HEK293T (cell line): ENCODE measurements around the gene GRIN2A.

Experiments used
- ELF4 ChIP-seq: fragments of 450-650 bp; IDR thresholded peaks from 2 replicates; pipeline ENCODE4 v1.6.1; 2017; ENCODE audit warnings: antibody characterized with exemption
- FOXM1 ChIP-seq: fragments of 450-650 bp; IDR thresholded peaks from 2 replicates; pipeline ENCODE4 v1.6.1; 2017; ENCODE audit warnings: mild to moderate bottlenecking, borderline replicate concordance
- HDGF ChIP-seq: fragments of 450-650 bp; IDR thresholded peaks from 2 replicates; pipeline ENCODE4 v1.6.1; 2017; ENCODE audit warnings: antibody characterized with exemption, borderline replicate concordance
- NFRKB ChIP-seq: fragments of 450-650 bp; IDR thresholded peaks from 2 replicates; pipeline ENCODE4 v1.6.1; 2016; ENCODE audit warnings: mild to moderate bottlenecking, moderate library complexity
- SP1 ChIP-seq: fragments of 450-650 bp; IDR thresholded peaks from 2 replicates; pipeline ENCODE4 v1.6.1; 2017
- SUZ12 ChIP-seq: fragments of 450-650 bp; IDR thresholded peaks from 2 replicates; pipeline ENCODE4 v1.6.1; 2016; ENCODE audit warnings: mild to moderate bottlenecking
- TARDBP ChIP-seq: fragments of 450-650 bp; IDR thresholded peaks from 2 replicates; pipeline ENCODE4 v1.6.1; 2016

DNA sequence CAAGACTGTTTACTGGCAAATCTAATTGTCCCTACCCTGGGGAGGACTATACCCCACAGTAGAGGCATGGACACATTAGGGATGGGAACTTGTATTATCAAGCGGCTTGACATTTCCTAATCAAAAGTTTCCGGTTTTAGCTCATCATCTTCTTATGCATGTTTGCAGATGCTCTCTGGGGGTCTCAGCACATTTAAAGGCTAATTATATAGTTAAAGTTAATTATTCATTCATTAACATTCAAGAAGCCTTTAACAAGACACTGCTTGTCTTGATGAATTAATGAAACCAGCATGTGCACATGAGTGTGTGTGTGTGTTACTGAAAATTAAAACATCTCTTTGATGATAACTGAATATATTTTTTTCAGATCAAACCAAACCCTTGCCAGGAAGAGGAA lies 377.1 kb downstream of the GRIN2A start:
- TF ChIP-seq SP1, result no peak
- TF ChIP-seq FOXM1, result no peak
- TF ChIP-seq SUZ12, result no peak
- no peak for TF ChIP-seq ELF4
- no peak for TF ChIP-seq NFRKB
- TF ChIP-seq TARDBP, result no peak
- no peak for TF ChIP-seq HDGF
